HAP-1 (cell line): ENCODE measurements around the gene RMDN2.

Source experiments
- DNase-seq, 2 experiments: peaks; one replicate each; pipeline ENCODE4 v3.0.0-alpha.2; 2016 to 2020; ENCODE audit warnings: low spot score in 2 of 2
- H3K27me3 ChIP-seq: fragments of 250-450 bp; sonication (Bioruptor Pico); 2 replicates; pipeline ENCODE4 v1.5.1; 2020; ENCODE audit warnings: low read depth, mild to moderate bottlenecking, moderate library complexity
- H3K36me3 ChIP-seq: fragments of 250-450 bp; sonication (Bioruptor Pico); replicated peaks from 2 replicates; pipeline ENCODE4 v1.5.1; 2020; ENCODE audit warnings: mild to moderate bottlenecking
- H3K4me1 ChIP-seq: fragments of 250-450 bp; sonication (Bioruptor Pico); 2 replicates; pipeline ENCODE4 v1.5.1; 2020; ENCODE audit warnings: mild to moderate bottlenecking
- H3K4me3 ChIP-seq: fragments of 250-450 bp; sonication (Bioruptor Pico); 2 replicates; pipeline ENCODE4 v1.5.1; 2020; ENCODE audit warnings: mild to moderate bottlenecking, moderate library complexity
- H3K9me3 ChIP-seq: fragments of 250-450 bp; sonication (Bioruptor Pico); 2 replicates; pipeline ENCODE4 v1.5.1; 2020; ENCODE audit warnings: mild to moderate bottlenecking, moderate library complexity
- in situ Hi-C: fragments of 300-500 bp; cut with MboI; formaldehyde crosslinking; loops from 3 replicates; pipeline ENCODE4 v1.14.3; 2020; ENCODE audit warnings: low sequenced_read_pairs, inconsistent platforms, mixed read lengths

Gene RMDN2

DNA sequence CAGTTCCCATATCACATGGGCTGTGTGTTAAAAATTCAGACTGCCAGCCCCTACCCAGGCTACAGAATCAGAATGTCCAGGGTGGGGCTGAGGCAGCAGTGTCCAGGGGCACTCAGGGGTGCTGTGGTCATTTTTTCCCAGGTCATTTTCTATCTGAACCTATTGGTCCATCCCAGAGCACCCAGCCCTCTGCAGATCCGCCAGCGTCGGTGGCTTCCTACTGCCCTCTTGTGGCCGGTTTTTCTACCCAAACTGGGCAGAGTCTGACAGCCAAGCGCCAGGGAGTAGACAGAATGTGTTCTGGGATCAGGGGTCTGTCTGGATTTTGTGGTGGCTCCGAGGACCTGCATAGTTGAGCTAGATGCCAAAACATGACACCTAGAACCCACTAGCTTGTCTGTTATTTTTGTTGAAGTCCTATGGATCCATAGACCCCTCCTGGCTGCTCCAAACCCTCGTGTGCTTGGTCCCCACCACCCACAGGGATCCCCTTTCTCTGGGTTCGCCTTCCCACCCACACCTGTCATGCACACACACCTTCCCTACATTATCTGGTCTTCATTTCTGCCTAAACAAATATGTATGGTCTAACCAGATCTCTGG lies 34.1 kb upstream of the RMDN2 start:
- Histone ChIP-seq H3K4me3 (no peak overlapping the region), H3K27me3 (0 out of 2 replicates have a peak, but pooled peaks cover 4% of the 10 kb centered on the region), H3K36me3 (no peaks in the 10 kb centered on the region), H3K9me3 (no peaks in the 10 kb centered on the region), H3K4me1 (no peaks in the 10 kb centered on the region)
- peak; percentile 44 to 85 for DNase-seq
- in situ Hi-C loops = no loop called here

DNA sequence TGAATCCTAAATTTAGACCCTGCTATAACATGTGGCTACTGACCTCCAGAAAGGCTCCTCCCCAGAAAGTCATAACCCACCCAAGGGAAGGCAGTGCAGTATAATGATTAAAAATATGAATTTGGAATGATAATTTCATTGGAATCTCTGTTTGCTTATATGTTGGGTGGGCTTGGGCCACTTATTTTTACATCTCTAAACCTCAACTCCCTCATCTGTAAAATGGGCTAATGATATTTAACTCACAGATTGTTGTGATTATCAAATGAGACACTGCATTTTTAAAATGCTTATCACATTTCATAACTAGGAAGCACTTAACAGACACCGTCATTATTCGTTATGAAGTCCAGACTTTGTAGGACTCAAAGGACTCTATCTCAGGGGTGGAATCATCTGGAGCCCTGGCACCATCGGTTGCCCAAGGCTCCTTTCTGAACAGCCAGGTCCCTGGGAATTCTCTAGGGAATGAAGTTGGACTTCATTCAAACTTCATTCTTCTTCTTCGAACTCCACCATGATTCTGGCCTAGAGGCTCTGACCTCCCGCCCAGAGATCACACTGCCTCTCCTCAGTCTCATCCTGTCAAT lies 33.1 kb upstream of the RMDN2 start:
- Histone ChIP-seq H3K36me3 (no peaks in the 10 kb centered on the region), H3K9me3 (no peaks in the 10 kb centered on the region), H3K4me3 (no peak overlapping the region), H3K27me3 (0 out of 2 replicates have a peak, but pooled peaks cover 4% of the 10 kb centered on the region), H3K4me1 (no peaks in the 10 kb centered on the region)
- no peak for DNase-seq
- in situ Hi-C loops = no loop called here

GRCh38 chr2:37892436-37893114 lies 32.5 kb upstream of the RMDN2 start:
- H3K9me3 ChIP-seq = no peaks in the 10 kb centered on the region
- H3K36me3 ChIP-seq = no peaks in the 10 kb centered on the region
- H3K27me3 ChIP-seq = 0 out of 2 replicates have a peak, but pooled peaks cover 4% of the 10 kb centered on the region
- H3K4me1 ChIP-seq = no peaks in the 10 kb centered on the region
- no peak for DNase-seq
- in situ Hi-C loops = no loop called here
- H3K4me3 ChIP-seq = no peak overlapping the region

GRCh38 chr2:37893327-37893726 lies 31.8 kb upstream of the RMDN2 start:
- H3K4me3 ChIP-seq = no peak overlapping the region
- no peaks in the 10 kb centered on the region for H3K9me3 ChIP-seq
- H3K36me3 ChIP-seq = no peaks in the 10 kb centered on the region
- no peak for DNase-seq
- 0 out of 2 replicates have a peak, but pooled peaks cover 3% of the 10 kb centered on the region for H3K27me3 ChIP-seq
- in situ Hi-C loops = no loop called here
- no peaks in the 10 kb centered on the region for H3K4me1 ChIP-seq

GRCh38 chr2:37894047-37894446 lies 31.0 kb upstream of the RMDN2 start:
- in situ Hi-C loops = no loop called here
- no peak for DNase-seq
- Histone ChIP-seq H3K27me3 (0 out of 2 replicates have a peak, but pooled peaks cover 2% of the 10 kb centered on the region), H3K4me1 (no peaks in the 10 kb centered on the region), H3K36me3 (no peaks in the 10 kb centered on the region), H3K4me3 (no peak overlapping the region), H3K9me3 (no peaks in the 10 kb centered on the region)

- no peak for DNase-seq
- in situ Hi-C loops = no loop called here
- Histone ChIP-seq H3K4me3 (no peak overlapping the region), H3K27me3 (0 out of 2 replicates have a peak, but pooled peaks cover 1% of the 10 kb centered on the region), H3K36me3 (no peaks in the 10 kb centered on the region), H3K4me1 (no peaks in the 10 kb centered on the region), H3K9me3 (no peaks in the 10 kb centered on the region)
Observed at GRCh38 chr2:37894601-37895000, 30.5 kb upstream of the RMDN2 start.

DNA sequence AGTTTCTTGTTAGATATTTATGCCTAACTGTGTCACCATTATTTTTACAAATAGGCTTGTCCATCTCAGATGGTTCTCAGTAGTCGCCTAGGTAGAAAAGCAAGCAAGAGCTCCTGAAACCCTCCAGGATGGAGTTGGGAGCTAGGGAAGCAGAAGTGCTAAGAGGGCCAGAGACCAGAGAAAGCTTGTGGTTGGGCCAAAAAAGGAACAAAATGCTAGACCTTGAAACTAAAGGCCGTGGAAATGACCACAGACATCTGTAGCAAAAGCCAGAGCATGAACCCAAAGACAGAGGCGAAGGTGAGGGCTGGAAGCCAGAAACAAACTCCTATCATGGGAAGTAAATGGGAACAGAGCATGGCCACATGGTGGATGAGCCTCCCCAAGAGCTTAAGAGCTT lies 29.9 kb upstream of the RMDN2 start:
- no peak for DNase-seq
- in situ Hi-C loops = no loop called here
- Histone ChIP-seq H3K9me3 (no peaks in the 10 kb centered on the region), H3K4me1 (no peaks in the 10 kb centered on the region), H3K36me3 (no peaks in the 10 kb centered on the region), H3K27me3 (no peaks in the 10 kb centered on the region), H3K4me3 (no peak overlapping the region)

DNA sequence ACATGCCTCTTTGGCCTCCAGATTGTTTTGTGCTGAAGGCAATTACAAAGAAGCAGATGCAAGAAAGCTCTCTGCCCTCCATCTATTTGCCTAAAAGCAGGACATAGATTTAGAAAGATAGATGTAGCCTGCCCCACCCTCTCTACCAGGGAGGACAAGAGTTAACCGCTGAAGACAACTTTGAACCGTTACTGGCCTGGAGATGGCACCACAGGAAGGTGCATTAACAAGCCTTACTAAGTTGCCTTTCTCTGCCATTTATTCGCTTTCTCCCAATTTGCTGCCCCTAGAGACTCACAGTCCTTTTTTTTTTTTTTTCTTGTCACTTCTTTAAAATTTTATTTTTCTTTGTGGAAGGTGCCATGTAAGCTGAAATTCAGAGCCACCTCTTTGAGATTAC lies 28.8 kb upstream of the RMDN2 start:
- H3K4me3 ChIP-seq = no peak overlapping the region
- in situ Hi-C loops = no loop called here
- DNase-seq = no peak
- H3K4me1 ChIP-seq = no peaks in the 10 kb centered on the region
- no peaks in the 10 kb centered on the region for H3K27me3 ChIP-seq
- H3K36me3 ChIP-seq = no peaks in the 10 kb centered on the region
- no peaks in the 10 kb centered on the region for H3K9me3 ChIP-seq

DNA sequence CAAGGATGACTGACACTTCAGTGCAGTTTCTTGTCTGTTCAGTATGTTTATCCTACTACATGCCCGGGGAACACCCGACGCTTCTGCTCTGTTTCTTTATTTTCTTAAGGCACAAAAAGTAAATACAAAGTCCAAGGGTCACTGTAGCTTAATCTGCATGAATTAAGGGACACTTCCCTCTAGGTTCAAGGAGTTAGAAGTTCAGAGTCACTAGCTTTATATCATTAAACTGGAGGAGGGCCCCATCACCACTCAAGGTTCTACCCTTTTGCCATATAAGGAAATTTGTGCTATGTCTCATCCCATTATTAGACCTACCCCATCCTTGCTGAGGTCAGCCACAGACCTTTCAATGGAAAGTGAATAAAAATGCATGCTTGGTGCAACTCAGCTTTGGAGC lies 27.6 kb upstream of the RMDN2 start:
- H3K4me3 ChIP-seq = no peak overlapping the region
- H3K27me3 ChIP-seq = no peaks in the 10 kb centered on the region
- H3K4me1 ChIP-seq = no peaks in the 10 kb centered on the region
- no peaks in the 10 kb centered on the region for H3K9me3 ChIP-seq
- in situ Hi-C loops = no loop called here
- no peak for DNase-seq
- H3K36me3 ChIP-seq = no peaks in the 10 kb centered on the region

DNA sequence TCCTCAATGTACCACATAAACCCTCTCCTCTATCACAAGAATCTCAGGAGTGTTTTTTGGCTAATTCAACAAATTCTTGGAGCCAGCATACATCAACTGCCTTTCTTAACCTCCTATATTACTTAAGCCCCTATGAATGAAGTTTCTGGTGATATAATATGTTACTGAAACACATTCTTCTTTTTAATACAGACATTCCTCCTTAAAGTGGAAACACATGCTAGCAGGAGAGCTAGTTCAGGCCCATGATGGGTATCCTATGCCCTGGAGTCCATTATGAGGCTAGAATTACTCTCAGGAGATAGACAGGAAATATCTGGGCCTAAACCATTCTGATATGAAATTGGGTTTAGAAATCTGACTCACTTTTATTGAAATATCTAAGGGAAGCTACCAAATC lies 26.6 kb upstream of the RMDN2 start:
- H3K36me3 ChIP-seq = no peaks in the 10 kb centered on the region
- DNase-seq = no peak
- H3K9me3 ChIP-seq = no peaks in the 10 kb centered on the region
- H3K4me1 ChIP-seq = no peaks in the 10 kb centered on the region
- in situ Hi-C loops = no loop called here
- no peak overlapping the region for H3K4me3 ChIP-seq
- H3K27me3 ChIP-seq = no peaks in the 10 kb centered on the region

DNA sequence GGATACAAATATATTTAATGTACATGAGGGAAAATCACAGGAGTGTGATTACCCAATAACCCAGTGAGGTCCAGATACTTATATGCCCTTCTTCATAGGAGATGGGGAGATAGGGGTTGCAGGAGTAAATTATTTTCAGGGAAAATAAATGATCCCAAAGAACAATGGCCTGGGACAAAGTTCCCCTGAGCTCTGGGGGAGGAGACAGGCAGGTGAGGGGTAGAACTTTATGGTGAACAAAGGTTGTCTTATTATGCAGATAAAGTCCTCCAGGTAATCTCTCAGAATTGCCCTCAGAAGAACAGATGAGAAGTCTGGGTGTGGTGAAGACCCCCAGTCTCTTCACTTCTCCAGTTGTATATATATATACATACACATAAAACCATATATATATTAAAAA lies 22.1 kb upstream of the RMDN2 start:
- in situ Hi-C loops = no loop called here
- no peak for DNase-seq
- Histone ChIP-seq H3K9me3 (no peaks in the 10 kb centered on the region), H3K36me3 (no peaks in the 10 kb centered on the region), H3K4me1 (no peaks in the 10 kb centered on the region), H3K27me3 (no peaks in the 10 kb centered on the region), H3K4me3 (no peak overlapping the region)

DNA sequence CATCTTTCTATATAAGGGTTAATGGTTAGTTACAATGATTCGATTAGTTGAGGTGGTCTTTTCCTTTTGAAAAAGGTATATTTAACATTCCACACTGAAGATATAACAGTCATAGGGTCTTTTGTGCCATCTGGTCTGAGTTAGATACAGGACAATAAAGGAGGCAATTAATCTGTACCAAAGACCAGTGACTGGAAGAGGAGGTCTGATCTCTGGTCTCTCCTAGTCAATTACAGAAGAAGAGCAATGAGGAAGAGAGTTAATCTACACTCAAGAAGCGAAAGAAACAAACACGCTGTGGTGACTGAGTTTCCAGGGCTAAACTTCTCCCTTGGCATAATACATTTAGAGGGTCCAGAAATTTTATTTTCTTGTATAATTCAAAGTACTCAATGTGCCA lies 20.7 kb upstream of the RMDN2 start:
- in situ Hi-C loops = no loop called here

DNA sequence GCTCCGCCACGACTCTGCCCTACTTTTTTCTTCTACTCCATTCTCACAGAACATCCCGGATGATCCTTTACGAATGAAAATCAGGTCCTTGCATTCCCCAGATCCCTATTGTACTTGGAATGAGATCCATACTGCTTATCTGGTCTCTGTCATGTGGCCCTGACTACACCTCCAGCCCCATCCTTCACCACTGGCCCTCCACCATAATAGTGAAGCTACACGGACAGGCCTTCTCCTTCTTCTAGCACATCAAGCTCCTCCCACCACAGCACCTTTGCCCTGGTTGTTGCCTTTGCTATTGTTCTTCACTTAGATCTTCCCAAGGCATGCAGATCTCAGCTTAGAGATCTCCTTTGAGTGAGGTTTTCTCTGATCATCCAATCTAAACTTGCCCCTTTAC lies 20.1 kb upstream of the RMDN2 start:
- Histone ChIP-seq H3K9me3 (no peaks in the 10 kb centered on the region), H3K27me3 (no peaks in the 10 kb centered on the region), H3K4me1 (no peaks in the 10 kb centered on the region), H3K4me3 (no peak overlapping the region), H3K36me3 (no peaks in the 10 kb centered on the region)
- in situ Hi-C loops = no loop called here
- DNase-seq = no peak

More for the DNA sequence above, 20.7 kb upstream of the RMDN2 start:
- no peaks in the 10 kb centered on the region for H3K36me3 ChIP-seq
- H3K4me1 ChIP-seq = no peaks in the 10 kb centered on the region
- H3K4me3 ChIP-seq = no peak overlapping the region
- H3K27me3 ChIP-seq = no peaks in the 10 kb centered on the region
- DNase-seq = no peak
- no peaks in the 10 kb centered on the region for H3K9me3 ChIP-seq

DNA sequence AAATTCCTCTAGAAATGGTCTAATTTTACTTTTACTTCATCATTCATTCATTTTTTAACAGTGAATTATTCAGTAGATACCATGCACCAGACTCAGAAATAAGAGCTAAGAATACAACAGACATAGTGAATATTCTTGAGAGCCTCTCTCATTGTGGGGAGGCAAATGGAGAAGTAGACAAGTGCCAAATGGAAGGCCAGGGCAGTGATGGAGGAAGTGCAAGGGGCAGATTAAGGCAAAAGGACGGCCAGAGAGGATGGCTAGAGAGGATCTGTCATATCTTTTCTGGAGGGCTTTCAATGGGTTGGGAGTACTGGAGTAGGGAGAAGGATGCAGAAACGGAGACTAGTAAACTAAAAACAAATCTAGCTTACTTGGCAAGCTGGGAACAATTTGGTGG lies 19.0 kb upstream of the RMDN2 start:
- Histone ChIP-seq H3K4me1 (no peaks in the 10 kb centered on the region), H3K4me3 (no peak overlapping the region), H3K9me3 (no peaks in the 10 kb centered on the region), H3K36me3 (no peaks in the 10 kb centered on the region), H3K27me3 (no peaks in the 10 kb centered on the region)
- DNase-seq = no peak
- in situ Hi-C loops = no loop called here
